Thyroid gland (tissue), 4 donors: ENCODE data around the gene LHX8. TPM values are rescaled to one million over a fixed set of nuclear protein-coding genes. Genes with fewer than 3 reads are reported as not detected.

ENCODE experiments used
- DNase-seq, 2 donors: peaks; one replicate each; pipeline ENCODE4 v3.0.0-alpha.2; 2019
- H3K27ac ChIP-seq, 3 donors: fragments of 200-600 bp; sonication (generic); 1 replicate in 2 of 3; 2 replicates in 1 of 3; pipeline ENCODE4 v1.5.1; 2016 to 2019; ENCODE audit warnings: mild to moderate bottlenecking in 1 of 3, moderate library complexity in 1 of 3
- H3K27me3 ChIP-seq: fragments of 200-600 bp; sonication (generic); one replicate; pipeline ENCODE4 v1.5.1; 2019
- H3K36me3 ChIP-seq, 2 donors: fragments of 200-600 bp; sonication (generic); one replicate each; pipeline ENCODE4 v1.5.1; 2016 to 2019
- H3K4me1 ChIP-seq, 2 donors: fragments of 200-600 bp; sonication (generic); one replicate each; pipeline ENCODE4 v1.5.1; 2017 to 2019
- H3K4me3 ChIP-seq, 3 donors: fragments of 200-600 bp; sonication (generic); replicated peaks in 1 of 3; 1 replicate in 2 of 3; 2 replicates in 1 of 3; pipeline ENCODE4 v1.5.1; 2016; ENCODE audit warnings: mild to moderate bottlenecking in 1 of 3
- H3K9me3 ChIP-seq: fragments of 200-600 bp; sonication (generic); one replicate; pipeline ENCODE4 v1.5.1; 2017
- CTCF ChIP-seq, 6 experiments: fragments of 200-600 bp in 3 of 6; fragments of 450-650 bp in 3 of 6; sonication (generic) in 3 of 6; IDR thresholded peaks; one replicate each; pipeline ENCODE4 v1.5.1; 2016 to 2019; ENCODE audit warnings: antibody characterized with exemption in 6 of 6, mild to moderate bottlenecking in 2 of 6, inconsistent platforms in 1 of 6, moderate library complexity in 1 of 6
- POLR2A ChIP-seq, 2 donors: fragments of 450-650 bp; IDR thresholded peaks; one replicate each; pipeline ENCODE4 v1.6.1; 2017; ENCODE audit warnings: antibody characterized with exemption in 2 of 2, mild to moderate bottlenecking in 2 of 2, moderate library complexity in 1 of 2
- intact Hi-C: fragments of 100-400 bp; cut with DNase I; formaldehyde crosslinking; loops from one replicate; pipeline ENCODE4 v1.15.1; 2023
- small RNA-seq: library from RNA; depleted of rRNA; stranded (forward); fragments of <200 nt; gene quantifications from one replicate; pipeline ENCODE3, GENCODE V24; 2016
- total RNA-seq, 4 donors: library from RNA; depleted of rRNA; stranded (reverse); fragments of >200 nt; gene quantifications; one replicate each; pipeline ENCODE4 v1.2.3, GENCODE V29; 2016

The LHX8 gene
- total RNA-seq, 4 donors from 2014 or later = 0.22 to 1.9 (median 0.79) TPM; not detected in 1

- Histone ChIP-seq H3K27me3 (no peaks in the 10 kb centered on the region), H3K36me3 (no peaks in the 10 kb centered on the region), H3K4me3 (no peak overlapping the region), H3K9me3 (no peaks in the 10 kb centered on the region), H3K4me1 (no peaks in the 10 kb centered on the region), H3K27ac (no peak overlapping the region)
- DNase-seq = no peak
- TF ChIP-seq POLR2A (IDR thresholded peaks at IDR 0.05) (no peak), CTCF (IDR thresholded peaks at IDR 0.05) (no peak)
- intact Hi-C loops = no loop called here
Observed at GRCh38 chr1:75208862-75209261, 74.7 kb downstream of the LHX8 start.

Small RNA genes lying within 50 kb of the gene (small RNA-seq; reads per million reads assigned to genes)
- not detected for gene RNU6-622P
